Germinal center (tissue), 1 donor: ENCODE results near the gene DYNC1H1.

Source experiments
- DNase-seq: peaks from one replicate; pipeline ENCODE4 v3.0.0; 2012; ENCODE audit warnings: mixed read lengths, low spot score

The DYNC1H1 gene

DNA sequence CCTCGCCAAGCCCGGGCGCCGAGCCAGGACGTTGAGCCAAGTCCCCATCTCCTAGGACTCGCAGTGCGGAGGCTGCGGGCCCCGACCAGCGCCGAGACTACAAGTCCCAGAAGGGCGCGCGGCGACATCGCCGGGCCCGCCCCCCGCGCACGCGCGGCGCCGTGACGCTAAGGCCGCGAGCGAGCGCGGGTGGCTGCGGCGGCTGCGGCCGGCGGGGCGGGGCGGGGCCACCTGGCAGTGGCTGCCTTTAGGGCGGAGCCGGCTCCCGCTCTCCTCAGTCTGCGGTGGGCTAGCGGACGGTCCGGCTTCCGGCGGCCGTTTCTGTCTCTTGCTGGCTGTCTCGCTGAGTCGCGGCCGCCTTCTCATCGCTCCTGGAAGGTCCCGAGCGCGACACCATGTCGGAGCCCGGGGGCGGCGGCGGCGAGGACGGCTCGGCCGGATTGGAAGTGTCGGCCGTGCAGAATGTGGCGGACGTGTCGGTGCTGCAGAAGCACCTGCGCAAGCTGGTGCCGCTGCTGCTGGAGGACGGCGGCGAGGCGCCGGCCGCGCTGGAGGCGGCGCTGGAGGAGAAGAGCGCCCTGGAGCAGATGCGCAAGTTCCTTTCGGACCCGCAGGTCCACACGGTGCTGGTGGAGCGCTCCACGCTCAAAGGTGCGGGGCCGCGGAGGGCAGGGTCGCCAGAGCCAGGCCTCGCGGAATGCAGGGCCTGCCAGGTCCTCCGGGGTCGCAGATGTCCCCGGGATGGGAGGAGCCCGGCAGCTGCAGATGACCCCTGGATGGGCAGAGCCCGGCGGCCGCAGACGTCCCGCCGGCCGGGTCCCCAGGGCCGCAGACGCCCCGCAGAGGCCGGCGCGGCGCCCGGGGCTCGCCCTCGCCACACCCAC, at the start of gene DYNC1H1:
Gene DYNC1H1 (plus strand): TSS at position 277 of the 884 bp plus-strand sequence. CDS start 119 bp downstream, at position 396.
- peak; percentile 93 for DNase-seq

DNA sequence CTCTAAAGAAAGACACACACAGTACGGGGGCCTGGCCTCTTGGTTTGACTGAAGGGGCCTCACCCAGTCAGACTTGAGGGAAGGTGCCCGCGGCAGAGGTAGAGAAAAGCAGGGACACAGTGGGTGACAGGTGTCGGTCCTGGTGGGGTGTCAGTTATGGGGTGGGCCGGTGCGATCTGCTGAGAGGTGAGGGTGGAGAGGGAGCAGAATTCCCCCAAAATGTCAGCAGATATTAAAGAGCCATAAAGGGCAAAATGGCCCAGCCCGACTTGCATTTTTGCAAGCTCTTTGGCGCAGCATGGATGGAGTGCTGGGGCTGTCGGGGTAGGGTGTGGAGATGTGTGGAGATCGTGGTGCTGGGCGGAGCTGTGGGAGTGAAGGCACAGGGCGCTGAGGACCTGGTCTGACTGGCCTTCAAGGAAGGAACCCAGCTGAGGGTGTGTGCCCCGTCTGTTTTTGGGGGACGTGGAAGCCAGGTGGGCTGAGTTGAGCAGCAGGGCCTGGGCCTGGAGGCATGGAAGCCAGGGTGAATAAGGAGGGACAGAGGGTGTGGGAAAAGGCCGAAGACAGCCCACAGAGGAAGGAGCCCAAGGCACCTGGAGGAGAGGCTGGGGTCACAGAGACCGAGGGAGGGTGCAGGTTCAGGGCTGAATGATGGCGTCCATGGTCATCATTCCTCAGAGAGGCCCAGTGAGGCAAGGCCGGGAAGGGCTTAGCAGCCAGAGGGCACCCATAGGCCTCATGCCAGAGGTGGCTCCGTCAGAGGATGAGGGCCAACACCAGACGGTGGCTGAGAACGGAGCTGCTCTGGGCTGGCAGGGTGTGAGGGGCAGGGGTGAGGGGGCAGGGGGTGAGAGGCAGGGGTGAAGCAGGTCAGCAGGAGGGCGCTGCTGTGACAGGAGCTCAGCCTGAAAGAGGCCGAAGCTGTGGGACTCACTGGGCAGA, 48.2 kb upstream of the DYNC1H1 start:
- no peak for DNase-seq

DNA sequence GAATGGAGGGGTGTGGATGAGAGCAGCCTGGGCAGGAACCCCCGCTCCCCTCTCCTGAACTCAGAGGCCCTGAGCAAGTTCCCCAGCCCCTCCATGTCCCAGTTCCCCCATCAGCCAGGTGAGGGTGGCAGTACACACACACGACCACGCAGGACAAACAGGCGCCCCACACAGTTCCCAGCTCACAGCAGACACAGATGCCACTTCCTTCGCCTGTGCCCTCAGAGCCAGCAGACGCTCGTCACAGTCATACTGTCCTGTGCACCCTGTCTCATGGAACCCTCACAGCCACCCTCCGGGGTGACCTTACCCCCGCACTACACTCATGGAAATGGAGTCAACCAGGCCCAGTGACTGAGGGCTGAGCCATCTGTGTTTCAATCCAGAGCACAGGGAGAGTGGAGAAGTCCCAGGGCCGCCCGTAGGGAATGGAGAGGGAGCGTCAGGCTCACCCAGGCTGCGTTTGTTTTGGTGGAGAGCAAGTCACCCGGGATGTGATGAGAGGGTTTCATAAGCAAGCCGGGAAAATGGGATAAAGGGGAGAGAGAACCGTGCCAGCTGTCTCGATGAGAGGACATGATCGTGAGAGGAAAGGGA, 47.5 kb upstream of the DYNC1H1 start:
- no peak for DNase-seq

DNA sequence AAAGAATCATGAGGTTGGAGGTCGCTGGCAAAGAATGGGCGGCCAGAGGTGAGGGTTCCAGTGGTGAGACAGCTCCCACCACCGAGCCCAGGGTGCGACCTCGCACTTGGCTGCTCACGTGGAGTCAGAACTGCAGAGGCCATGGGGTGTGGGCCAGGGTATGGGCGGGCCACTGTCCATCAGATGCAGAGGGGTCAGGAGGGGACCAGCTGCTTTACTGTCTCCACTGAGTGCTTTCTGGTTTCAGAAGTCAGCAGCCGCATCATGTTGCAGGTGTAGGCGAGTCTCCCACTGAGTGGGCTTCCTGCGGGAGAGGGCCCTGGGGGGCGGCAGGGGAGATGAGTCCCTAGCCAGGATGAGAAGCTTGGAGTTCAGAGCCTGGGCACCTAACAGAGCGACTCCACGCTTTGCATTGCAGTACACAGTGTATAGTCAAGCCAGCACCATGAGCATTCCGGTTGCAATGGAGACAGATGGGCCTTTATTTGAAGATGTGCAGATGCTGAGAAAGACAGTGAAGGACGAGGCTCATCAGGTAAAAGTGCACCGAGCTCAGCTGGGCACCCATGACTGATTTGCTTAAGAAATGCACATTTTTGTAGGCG, 46.9 kb upstream of the DYNC1H1 start:
- DNase-seq: peak; percentile 24

DNA sequence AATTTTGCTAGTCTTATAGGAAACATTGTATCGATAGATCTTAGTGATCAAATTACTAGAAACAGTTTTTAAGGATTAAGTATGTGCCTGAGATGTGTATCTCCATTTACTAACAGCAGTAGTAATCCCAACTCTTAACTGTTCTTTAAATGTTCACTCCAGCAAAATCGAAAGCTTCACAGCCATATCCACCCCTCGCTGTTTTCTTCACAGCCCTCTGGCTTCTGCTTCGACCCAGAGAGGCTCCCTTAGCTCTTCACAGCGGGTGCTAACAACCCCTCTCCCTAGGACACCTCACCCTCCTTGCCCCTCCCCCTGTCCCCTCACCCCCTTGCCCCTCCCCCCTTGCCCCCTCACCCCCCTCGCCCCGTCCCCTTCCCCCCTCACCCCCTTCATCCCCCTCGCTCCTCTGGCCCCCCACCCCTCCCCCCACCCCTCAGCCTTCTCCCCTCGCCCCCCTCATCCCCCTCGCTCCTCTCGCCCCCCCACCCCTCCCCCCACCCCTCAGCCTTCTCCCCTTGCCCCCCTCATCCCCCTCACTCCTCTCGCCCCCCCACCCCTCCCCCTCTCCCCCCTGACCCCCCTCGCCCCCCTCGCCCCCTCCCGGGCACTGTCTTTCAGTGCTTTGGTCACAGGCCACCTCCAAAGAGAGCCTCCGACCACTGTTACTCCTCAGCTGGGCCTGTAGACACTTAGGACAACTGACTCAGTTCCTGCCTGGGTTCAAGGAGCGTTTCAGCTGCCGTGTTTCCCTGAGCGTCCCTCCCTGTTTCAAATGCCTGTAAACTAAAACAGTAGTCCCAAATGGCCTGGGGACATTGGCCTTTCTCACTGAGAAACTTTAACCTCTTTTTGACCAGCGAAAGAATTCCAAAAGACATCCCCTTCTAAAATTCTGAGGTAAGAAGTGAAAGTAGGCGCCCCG, 46.0 kb upstream of the DYNC1H1 start:
- no peak for DNase-seq

DNA sequence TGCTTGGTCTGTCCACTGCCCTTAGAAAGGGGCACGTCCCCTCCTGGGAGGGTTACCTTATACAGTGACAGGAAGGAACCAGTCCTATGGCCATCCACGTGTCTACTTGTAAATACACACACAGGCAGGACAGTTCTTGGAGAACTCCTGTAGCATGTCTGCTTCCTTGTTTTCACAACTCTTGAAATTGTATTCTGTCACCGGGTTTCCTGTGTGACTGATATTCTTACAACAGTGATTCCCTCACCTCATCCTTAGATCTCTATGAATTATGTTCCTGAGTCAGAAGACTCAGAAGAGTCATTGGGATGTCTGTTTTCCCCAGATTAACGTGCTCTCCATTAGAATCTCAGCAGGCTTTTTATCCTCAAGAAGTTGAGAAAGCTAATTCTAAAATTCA, 44.1 kb upstream of the DYNC1H1 start:
- no peak for DNase-seq

DNA sequence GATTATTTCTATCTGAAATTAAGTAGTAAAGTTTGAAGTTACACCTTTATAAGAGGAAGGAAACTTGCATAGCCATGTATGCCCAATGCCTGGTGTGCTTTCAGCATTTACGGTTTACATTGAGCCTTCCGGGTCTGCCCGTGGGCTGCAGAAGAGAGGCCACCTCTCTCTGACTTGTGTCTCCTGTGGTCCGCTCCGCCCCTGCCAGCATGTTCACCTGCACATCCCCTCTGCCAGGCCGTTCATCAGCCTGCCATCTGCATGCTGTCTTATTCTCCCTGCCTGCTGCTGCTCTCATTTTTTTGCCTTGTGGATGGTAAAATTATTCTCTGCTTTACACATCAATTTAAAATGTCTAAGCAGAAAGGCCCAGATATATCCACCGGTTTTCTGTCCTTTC, 41.5 kb upstream of the DYNC1H1 start:
- no peak for DNase-seq

DNA sequence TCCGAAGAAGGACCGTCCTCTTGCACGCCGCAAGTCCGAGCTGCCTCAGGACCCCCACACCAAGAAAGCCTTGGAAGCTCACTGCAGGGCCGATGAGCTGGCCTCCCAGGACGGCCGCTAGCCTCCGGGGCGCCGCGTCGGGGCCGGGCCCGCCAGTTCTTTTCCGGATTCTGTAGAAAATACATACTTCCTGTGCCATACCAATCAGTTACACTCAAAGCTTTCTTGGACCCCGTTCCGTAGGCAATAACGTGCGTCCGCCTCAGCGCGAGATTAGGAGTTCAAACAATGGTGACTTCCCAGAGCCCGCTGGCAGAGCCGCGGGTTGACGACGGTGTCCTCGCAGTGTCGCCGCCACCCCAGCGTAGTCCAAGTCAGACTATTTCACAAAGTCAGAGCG, 39.2 kb upstream of the DYNC1H1 start:
- no peak for DNase-seq

DNA sequence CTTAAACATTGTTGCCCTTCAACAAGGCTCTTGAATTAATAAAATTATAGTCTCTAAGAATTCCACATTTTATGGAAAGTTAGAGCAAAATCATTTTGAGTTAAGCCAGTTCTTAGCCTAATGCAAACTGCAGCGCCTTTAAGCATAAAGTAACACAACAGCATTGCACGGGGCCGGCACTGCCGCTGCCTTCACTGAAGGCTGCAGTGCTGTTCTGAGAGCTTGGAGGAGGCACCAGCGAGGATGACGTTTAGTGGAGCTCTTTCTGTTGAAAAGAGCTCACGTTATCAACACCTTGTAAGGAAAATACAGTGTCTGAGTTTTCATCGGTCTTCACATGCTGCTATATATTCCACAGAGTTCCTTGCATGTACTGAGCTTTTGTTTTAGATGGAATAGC, 38.3 kb upstream of the DYNC1H1 start:
- no peak for DNase-seq

DNA sequence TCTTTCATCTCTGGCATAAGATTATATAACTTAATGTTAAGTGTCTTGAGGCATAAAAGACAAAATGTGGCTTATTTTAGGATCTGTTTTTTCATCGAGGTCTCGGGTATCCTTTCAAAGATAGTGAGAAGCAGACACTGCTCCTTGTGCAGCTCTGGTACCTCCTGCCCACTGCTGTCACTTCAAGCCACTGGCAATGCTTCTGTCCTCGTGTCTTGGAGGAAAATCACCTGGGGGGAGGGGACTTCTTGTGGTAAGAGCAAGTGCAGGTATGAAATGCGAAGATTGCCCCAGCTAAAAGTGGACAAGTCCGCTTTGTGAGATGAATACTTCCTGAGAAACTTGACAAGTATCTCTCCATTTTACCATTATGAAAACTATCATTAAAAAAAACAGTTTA, 37.8 kb upstream of the DYNC1H1 start:
- no peak for DNase-seq

DNA sequence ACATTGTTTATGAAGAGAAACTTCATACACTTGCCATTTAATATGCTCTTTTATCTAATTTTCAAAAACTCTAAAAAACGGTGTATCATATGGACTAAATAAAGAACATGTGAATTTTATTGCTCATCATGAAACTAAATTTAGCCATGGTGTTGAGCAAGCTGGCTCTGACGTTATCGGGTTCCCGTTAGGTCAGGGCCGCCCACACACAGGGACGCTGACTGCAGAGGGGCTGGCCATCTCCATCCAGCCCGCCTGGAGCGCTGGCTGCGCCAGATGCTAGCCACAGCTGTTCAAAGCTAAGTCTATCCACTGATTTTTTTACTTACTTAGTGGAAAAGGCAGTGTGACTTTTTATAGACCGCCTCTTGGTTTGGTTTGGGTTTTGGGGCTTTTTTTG, 36.5 kb upstream of the DYNC1H1 start:
- no peak for DNase-seq

DNA sequence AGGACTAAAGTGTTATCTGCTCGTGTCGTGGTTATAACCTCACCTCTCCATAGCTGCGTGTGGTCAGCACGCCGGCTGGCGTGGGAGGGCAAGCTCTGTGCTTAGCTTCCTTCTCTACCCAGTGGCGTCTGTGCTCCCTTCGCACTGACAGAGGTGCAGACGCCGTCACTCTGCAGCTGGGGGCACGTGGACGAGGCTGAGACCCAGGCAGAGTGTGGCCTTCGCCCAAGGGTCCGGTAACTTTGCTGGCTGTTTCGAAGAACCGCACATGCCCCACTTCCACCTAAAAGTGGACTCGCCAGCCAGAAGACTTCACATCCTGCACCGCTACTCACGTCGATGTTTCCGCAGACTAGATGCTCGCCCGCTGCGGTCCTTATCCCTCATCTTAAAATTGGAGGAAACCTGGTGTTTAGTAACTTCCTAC, 35.9 kb upstream of the DYNC1H1 start:
- DNase-seq: no peak

DNA sequence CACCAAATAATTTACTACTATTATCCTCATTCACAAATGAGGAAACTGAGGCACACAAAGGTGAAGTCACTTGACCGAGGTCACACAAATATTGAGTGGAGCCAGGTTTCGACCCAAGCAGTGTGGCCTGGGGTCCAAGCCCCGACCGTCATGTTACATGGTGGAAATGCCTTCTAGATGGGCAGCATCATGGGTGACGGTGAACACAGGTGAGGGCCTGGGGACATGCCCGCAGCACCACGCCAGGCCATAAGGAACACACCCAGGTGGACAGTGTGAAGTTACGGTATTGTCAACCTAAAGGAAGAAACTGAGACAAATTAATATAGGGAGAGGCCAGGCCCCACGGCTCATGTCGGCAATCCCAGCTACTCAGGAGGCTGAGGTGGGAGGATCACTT, 35.3 kb upstream of the DYNC1H1 start:
- DNase-seq: no peak

DNA sequence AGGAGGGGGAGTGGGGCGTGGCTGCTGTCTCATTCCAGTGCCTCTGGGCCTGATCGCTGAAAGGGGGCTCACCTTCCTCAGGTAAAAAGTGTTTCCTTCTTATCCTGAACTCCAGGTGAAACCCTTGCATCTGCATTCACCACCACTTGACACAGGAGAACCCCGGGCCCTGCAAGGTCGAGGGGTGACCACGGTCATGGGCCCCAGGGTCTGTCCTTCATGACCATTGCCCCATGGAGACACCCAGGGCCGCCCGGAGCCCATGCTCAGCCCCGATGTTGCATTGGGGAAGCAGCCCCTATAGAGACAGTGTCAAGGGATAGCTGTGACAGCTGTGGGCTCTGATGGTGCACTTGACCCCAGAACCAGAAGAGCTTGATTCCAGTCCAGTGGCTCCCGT, 34.4 kb upstream of the DYNC1H1 start:
- DNase-seq: no peak

DNA sequence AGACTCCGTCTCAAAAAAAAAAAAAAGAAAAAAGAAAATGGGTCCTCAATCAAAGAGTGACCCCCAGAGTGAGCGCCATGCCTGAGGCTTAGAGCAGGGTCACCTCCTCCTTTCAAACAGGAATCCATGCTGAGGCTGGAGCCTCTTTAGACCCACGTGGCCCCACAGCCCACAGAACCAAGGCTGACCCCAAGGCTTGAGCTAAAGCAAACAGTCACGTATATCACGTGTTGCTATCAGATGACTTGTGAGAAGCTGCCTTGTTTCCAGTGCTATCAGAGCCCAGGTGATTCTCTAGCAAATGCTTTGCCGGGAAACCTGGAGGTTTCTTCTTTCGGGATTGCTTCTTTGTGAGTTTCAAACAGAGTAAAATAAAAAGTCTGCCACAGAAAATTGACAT, 31.7 kb upstream of the DYNC1H1 start:
- no peak for DNase-seq

DNA sequence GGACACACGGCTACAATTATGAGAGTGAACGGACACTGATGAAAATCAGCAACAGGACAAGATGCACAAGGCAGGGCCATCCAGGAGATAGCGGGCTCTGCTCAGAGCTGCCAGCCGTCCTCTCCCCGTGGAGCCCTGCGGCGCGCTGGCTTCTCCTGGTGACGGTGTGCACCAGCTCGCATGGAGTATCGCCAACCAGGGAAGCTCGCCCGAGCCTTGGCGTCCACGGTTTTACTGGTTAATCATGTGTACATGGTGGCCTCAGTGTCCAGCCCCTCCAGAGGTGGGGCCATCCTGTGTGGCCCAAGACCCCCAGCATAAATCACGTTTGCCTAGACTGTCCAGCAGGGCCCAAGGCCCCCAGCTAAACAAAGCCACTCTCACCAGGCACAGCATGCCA, 31.2 kb upstream of the DYNC1H1 start:
- no peak for DNase-seq

DNA sequence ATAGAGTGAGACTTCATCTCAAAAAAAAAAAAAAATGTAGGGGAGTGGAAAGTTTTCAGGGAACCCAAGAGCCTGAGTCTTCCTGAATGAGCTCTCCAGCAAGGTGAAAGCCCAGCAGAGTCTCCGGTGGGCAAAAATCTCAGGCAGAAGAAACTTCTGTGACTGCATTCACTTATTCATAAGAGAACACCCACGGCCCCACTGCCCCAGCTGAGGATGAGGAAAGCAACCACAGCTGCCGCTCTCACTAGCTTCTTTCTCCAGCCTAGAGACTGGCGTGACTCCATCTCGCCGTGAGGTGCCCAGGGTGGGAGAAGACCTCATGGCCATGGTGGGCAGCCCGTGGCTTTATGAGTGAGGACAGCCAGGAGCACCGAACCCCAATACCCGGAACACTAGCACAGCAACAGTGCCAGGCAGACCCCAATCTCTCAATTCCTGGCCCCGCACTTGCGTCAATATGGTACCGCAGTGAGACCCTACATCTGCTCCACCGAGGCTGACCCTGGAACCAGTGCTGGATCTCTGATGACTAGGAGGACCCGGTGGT, 29.7 kb upstream of the DYNC1H1 start:
- no peak for DNase-seq

DNA sequence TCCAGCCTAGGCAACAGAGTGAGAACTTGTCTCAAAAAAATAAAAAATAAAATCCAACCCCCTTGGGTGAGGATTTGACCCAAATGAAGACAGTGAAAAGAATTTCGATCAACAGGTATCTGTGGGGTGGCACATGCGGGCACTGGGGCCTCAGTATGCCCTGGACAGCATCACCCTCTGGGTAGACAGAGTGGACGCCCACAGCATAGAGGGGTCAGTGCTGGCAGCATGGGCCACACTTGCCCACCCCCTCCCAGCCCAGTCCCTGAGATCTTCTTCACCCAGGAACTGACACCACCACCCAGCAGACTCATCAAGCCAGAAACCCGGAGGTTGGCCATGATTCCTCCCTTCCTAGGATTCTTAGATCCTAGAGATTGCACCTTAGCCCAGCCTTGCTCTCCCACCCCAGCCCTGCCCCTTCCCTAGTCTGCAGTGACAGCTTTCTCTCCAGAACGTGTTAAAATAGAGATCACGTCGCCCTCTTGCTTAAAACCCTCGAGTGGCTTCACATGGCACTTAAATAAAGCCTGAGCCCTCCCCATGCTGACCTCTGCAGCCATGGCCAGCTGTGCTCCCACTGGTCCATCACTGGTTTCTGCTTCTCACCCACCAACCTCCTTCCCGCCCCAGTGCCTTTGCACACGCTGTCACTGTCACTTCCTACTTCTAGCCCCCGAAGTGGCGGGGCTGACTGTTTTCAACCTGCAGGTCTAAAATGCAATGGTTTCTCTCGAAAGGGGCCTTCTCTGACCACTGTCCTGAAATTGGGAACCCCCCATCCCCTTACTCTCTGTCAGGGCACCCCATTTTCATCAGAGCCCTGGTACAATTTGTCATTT, 26.2 kb upstream of the DYNC1H1 start:
- DNase-seq: no peak

DNA sequence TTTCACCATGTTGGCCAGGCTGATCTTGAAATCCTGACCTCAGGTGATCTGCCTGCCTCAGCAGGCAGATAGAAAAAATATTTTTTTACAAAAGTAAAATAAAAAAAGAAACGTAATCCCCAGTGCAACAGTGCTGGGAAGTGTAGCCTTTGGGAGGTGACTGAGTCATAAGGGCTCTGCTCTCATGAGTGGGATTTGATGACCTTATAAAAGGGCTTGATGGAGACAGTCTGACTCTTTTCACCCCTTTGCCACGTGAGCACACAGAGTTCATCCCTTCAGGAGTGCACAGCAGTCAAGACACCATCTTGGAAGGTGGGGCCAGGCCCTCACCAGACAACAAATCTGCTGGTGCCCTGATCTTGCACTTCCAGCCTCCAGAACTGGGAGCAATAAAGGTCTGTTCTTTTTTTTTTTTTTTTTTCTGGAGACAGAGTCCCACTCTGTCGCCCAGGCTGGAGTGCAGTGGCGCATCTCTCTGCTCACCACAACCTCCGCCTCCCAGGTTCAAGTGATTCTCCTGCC, 24.7 kb upstream of the DYNC1H1 start:
- DNase-seq: no peak

DNA sequence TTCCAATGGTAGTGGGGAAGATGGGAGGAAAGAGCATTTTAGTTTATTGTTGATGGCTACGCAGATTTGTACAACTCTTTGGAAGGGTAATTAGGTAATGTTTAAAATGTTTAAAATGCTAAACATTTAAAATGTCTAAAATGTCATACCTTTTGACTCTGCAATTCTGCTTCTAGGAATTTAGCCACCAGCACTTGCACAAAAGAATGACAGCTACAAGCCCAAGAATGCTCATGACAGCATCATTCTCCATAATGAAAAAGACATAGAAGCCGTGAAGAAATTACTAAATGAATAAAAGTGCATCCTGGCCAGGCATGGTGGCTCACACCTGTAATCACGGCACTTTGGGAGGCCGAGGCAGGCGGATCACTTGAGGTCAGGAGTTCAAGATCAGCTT, 19.9 kb upstream of the DYNC1H1 start:
- DNase-seq: no peak
